HUDEP-2 (cell line): ENCODE results near the gene SULT2B1.
"Not testable (repeated sequence)": the region's sequence is repeated elsewhere in the genome, so short reads cannot be mapped to it uniquely, and the experiment has no call there.

Experiments used
- DNase-seq, 76 experiments: peaks; one replicate each; lab custom pipeline; 2025; ENCODE audit not compliant: unreplicated experiment in 76 of 76; lab: John Stamatoyannopoulos, UW

Gene SULT2B1

DNA sequence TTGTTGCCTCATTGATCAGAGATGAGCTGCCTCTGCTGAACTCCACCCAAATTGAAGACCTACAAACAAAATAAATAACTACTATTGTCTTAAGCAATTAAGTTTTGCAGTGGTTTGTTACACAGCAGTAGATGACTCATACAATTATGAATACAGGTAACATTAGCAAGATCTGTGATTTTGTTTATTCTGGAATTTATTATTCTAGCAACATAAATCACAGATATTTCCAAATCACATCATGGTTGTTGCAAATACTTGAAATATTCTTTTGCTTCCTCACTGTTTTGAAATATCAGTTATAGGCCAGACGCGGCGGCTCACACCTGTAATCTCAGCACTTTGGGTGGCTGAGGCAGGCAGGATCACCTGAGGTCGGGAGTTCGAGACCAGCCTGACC is 27.2 kb upstream of the SULT2B1 start:
- DNase-seq = no peak

DNA sequence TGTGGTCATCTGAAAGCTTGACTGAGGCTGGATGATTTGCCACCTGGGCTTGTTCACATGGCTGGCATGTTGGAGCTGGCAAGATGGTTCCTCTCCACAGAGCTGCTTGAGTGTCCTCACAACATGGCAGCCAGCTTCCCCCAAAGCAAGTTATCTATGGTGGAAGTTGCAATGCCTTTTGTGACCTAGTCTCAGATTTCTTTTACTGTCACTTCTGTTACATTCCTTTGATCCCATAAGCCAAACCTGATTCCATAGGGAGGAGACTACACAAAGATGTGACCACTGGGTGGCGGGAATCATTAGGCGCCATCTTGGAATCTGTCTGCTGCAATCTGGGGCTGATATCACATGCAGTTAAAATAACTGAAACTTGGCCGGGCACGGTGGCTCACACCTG is 22.8 kb upstream of the SULT2B1 start:
- DNase-seq = no peak

DNA sequence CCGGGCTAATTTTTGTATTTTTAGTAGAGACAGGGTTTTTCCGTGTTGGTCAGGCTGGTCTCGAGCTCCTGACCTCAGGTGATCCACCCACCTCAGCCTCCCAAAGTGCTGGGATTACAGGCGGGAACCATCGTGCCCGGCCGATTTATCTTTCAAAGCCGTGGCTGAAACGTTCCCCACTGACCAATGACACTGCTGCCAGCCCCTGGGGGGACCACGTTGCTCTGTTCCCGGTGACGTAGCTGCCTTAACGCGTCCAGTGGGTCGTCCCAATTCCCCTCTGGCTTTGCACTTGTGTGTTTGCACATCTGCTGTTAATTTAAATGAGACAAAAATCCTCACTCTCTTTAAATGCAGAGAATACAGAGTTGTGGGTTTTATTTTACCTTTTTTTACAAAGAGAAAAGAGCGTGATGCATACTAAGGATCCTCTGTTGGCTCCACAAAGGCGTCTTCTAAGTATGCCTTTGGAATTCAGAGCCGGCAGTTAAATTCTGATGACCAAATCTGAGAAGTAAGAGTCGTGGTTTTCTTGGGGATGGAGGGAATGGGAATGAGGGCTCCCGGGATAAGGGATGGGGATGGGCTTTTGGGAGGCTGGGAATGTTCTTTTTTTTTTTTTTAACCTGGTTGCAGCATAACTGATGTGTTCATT is 21.8 kb upstream of the SULT2B1 start:
- DNase-seq = no peak

DNA sequence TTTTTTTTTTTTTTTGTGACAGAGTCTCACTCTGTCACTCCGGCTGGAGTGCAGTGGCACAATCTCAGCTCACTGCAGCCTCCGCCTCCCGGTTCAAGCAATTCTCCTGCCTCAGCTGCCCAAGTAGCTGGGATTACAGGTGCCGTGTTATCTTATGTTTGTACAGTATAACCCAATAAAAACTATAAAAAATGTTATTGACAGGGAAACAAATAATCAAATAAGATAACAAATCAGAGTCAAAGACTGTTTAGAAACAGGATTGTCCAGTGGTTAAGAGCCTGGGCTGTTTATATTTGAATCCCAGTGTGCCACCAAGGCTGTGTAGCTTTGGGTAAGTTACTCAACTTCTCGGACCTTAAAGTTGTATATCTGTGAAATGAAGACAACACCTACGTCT is 21.2 kb upstream of the SULT2B1 start:
- no peak for DNase-seq

- no peak for DNase-seq
These were observed 18.2 kb upstream of the SULT2B1 start for GRCh38 chr19:48533770-48534169.

DNA sequence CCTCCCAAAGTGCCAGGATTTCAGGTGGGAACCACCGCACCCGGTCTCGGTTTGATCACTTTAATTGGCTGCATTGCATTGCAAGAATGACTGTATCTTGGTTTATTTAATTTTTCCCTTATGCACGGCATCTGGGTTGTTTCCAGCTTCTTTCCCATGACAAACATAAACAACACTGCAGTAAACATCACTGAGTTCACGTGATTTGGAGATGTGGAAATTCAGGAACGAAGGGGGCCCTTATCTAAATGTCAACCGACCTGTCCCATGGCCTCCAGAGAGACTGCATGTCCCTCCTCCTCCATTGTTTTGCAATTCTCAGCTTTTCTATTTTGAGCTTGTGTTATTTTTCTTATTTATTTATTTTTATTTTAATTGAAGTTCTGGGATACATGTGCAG is 14.4 kb upstream of the SULT2B1 start:
- no peak for DNase-seq

GRCh38 chr19:48538057-48538456 is 13.9 kb upstream of the SULT2B1 start:
- not testable (repeated sequence) for DNase-seq

DNA sequence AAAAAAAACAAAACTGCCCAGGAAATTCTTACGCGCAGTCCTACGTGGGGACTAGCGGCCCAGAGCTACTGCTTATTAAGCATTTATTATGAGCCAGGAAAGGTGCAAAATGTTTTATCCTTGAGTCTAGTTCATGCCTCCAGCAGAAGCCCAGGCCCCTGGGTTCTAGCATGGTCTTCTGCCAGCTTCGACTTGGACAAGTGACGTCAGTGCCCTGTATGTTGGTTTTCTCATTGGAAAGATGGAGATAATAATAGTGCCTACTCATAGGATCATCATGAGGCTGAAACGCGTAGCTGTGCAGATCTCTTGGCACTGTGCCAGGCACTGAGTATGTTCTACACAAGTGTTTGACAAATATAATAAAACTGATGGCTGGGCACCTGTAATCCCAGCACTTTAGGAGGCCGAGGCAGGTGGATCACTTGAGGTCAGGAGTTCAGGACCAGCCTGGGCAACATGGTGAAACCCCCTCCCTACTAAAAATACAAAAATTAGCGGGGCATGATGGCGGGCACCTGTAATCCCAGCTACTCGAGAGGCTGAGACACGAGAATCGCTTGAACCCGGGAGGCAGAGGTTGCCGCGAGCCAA is 12.4 kb upstream of the SULT2B1 start:
- peak in 5 of 76 experiments; percentile 8 to 34 (median 22) for DNase-seq

DNA sequence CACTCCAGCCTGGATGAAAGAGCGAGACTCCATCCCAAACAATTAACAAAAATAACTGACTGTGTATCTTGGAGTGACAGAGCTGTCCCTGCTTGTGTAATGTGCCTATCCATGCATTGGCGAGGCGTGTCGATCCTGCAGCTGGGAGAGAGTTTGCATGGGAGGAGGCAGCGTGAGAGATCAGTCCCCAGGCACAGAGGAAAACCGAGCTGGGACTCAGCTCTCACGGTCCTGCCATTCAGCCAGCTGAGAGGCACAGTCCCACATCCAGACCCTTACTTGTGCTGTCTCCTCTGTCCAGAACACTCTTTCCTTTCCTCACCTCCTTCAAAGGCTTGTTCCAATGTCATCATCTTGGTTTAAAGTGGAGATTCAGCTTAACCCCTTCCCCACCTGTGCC is 11.9 kb upstream of the SULT2B1 start:
- no peak for DNase-seq

- DNase-seq = no peak
These were observed 10.2 kb upstream of the SULT2B1 start for GRCh38 chr19:48541813-48542212.

GRCh38 chr19:48543121-48543710 is 8.8 kb upstream of the SULT2B1 start:
- no peak for DNase-seq

DNA sequence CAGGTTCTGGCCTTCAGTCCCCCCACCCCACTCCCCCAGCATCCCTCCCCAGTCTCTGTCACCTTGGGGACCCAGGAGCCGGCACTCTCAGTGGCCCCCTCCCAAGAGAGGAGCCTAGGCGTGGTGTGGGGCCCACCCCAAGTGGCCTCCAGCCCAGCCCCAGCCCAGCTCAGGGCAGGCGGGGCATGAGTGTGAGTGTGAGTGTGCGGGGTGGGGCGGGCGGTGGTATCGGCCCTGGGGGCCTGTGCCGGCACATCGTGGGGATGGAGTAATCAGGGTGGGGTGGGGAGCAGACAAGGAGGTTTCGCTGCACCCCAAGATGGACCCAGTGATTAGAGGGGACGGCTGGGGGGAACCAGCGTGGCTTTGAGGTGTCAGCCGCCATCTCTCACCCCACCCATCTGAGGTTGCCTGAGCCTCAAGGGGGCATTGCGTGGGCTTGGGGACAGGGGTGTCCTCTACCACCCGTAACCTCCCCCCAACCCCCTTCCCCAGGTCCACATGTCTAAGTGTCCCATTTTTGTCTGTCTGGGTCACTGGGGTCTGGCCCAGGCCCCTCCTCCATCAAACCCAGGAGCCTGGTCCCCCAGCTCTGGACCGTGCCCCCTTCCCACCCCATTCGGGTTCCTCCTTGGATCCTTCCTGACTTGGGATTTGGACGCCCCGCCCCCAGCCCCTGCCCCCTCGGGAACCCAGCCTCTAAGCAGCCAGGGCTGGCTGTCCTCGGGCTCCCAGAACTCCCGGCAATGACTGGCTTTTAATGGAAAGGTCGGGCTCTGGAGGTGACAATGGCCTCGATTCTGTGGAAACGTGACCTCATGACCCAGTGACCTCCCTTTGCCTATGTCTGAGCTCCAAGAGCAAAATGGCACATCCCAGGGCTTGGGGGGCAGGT is 6.9 kb upstream of the SULT2B1 start:
- no peak for DNase-seq

DNA sequence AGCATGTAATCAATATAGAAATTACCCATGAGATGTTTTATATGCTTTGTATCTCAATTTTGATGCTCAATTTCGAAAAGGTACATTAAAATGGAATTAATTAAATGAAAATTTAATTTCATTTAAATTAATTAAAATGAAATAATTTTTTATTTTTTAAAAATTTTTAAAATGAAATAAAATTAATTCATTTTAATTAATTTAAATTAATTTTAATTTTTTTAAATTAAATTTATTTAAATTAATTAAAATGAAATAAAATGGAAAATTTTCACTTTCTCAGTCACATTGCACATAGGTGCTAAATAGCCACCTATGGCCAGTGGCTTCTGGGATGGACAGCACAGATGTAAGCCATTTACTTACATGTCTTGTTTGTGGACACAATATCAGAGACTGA is 4.2 kb upstream of the SULT2B1 start:
- DNase-seq = no peak

GRCh38 chr19:48548253-48548911 is 3.6 kb upstream of the SULT2B1 start:
- DNase-seq = no peak

GRCh38 chr19:48549380-48549779 is 2.6 kb upstream of the SULT2B1 start:
- no peak for DNase-seq

DNA sequence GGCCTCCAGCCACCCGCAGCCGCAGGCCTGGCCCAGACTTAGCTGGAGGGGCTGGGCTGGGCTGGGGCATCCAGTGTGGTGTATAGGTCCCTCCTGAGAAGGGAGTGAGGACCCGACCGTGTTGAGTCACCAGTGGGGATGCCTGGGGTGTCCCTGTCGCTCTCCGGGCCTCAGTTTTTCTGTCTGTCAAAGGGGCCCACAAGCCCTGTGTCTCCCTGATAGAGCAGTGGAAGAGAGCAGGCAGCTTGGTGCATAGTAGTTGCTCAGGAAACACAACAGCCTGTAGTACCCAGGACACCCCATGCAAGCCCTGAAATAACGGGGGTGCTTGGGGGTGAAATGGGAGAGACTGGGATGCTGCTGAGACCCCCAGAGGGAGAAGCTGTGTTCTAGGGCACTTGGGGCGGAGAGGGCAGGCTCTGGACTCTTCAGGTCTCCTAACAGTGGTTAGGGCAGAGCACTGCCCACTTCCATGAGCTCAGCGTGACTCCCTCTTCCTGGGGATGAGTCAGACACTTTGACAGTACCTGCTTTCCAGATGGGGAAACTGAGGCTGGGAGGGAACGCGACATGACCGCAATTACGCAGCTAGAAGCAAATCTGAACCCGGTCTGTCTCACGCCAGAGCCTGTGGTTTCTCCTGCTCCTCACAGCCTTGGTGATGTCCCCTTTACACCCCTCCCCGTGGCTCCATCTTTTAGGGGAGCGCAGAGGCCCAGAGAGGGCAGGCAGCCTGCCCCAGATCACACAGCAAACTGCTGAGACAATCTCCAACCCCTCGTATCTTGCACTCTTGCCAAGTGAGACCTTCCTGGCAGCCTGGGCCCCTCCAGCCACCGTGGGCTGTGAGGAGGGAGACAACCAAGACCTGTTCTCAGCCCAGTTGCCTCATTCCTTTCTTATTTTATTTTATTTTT is 692 bp downstream of the SULT2B1 start:
- no peak for DNase-seq

DNA sequence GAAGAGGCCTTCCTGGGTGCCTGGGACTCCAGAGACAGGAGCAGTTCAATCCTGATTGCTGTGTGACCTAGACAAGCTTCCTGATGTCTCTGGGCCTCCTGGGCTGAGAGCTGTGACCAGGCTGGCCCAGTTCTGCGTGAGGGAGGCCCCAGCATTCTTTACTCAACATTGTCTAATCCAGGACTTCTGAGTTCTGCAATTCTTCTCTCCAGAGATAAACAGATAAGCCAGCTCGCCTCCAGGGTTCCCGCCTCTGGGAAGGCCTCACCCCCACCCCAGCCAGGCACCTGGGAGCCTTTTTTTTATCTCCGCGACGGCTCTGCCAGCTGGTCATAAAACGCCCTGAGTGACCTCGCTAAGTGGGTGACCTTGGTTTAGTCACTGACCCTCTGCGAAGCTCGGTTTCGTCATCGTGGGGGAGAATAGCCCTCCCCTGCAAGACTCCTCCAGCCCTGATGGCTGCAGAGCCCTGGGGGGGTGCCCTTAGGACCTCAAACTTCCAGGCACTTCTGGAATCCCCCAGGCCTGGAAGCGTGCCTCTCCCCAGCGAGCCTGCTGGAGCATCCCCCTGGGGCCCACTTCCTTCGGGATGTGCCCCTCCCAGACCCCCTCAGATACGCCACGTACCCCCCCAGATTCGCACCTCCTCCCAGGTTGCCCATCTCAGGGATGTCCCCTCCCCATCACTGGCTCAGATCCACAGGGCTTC is 1.9 kb downstream of the SULT2B1 start:
- DNase-seq = no peak

DNA sequence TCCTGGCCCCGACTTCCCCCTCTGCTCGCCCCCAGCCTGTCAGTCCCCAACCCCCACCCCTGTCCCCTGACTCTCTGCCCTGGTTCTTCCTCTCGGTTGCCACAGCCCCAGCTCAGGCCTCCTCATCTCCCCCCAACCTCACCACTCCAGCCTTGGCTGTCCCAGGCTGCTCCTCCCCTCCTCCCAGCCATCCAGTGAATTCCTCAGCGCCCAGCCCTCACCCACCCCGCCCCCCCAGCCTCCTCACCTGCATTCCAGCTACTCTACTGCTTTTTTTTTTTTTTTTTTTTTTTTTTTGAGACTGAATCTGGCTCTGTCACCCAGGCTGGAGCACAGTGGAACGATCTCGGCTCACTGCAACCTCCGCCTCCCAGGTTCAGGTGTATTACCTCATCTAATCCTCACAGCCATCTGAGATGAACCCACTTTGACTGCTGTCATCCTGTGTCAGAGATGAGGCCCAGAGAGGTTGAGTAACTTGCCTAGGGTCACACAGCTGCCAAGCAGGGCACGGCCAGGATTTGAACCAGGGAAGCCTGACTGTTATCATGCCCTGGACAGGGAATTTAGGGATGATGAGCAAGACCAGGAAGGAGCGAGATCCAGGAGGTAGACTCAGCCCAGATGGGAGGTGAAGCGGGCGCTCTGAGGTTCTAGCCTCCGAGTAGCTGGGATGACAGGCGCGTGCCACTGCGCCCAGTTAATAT is 2.6 kb downstream of the SULT2B1 start:
- DNase-seq = no peak

DNA sequence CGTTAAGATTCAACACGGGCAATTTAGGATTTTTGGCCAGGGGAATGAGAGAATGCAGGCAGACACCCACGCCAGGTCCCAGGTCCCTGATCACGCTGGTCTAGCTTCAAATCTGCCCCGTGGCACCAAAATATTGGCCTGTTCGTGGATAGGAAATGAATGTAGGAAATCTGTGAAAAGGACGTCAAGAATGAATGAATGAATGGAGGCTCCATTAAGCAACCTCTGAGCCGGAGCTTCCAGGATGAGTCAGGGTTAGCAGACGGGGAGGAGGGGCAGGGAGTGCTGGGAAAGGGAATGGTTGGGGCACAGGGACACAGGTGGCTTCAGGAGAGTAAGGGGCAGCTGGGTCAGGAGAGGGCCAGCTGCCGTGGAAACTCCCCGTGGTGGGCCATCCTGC is 4.2 kb downstream of the SULT2B1 start:
- no peak for DNase-seq
